ENCODE results near the gene SEH1L. TPM values are rescaled to one million over a fixed set of nuclear protein-coding genes. Genes with fewer than 3 reads are reported as not detected.

The SEH1L gene
- total RNA-seq, 1 donor from 2014 or later: 48.6 TPM

DNA sequence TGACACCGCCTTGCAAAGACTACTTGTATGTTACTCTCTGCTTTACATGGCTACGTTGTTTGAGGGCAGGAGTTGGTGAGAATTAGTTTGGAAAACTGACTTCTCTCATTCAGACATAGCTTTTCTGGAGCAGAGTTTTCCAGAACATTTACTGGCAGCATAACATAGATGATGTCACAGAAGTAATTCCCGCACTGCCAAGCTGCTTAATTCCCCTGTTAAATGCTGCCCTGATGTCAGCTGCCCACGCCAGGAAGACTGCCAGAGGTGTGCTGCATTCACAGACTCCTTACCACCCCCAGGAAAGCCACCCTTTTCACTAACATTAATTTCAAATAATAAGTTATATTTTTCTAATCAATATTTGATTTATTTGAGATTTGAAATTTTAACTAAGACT lies 39.1 kb upstream of the SEH1L start:
- Histone ChIP-seq H3K9me3 (ENCODE audit: low read depth) (no peaks in the 10 kb centered on the region), H4K20me1 (ENCODE audit: low read depth) (no peaks in the 10 kb centered on the region), H3K27me3 (peaks cover 23% of the 10 kb centered on the region), H3K9ac (no peak overlapping the region), H3K4me1 (peaks cover 11% of the 10 kb centered on the region), H2AFZ (replicated peaks) (no peak overlapping the region), H3K4me3 (no peak overlapping the region), H3K27ac (no peak overlapping the region), H3K79me2 (ENCODE audit: low read depth) (no peaks in the 10 kb centered on the region), H3K4me2 (no peak overlapping the region), H3F3A (ENCODE audit: low read depth) (no peaks in the 10 kb centered on the region), H3K36me3 (no peaks in the 10 kb centered on the region)
- Mint-ChIP-seq H3K4me3 (no peak overlapping the region), H3K27me3 (ENCODE audit: insufficient read depth, low read depth) (peaks cover 4% of the 10 kb centered on the region), H3K36me3 (peaks cover 2% of the 10 kb centered on the region), H3K27ac (no peak overlapping the region), H3K9me3 (peaks cover 4% of the 10 kb centered on the region), H3K4me1 (no peaks in the 10 kb centered on the region)
- DNase-seq (ENCODE audit: low spot score): no peak
- no peak for TF ChIP-seq EZH2 (IDR thresholded peaks at IDR 0.05)
- TF ChIP-seq, protein P1, sequence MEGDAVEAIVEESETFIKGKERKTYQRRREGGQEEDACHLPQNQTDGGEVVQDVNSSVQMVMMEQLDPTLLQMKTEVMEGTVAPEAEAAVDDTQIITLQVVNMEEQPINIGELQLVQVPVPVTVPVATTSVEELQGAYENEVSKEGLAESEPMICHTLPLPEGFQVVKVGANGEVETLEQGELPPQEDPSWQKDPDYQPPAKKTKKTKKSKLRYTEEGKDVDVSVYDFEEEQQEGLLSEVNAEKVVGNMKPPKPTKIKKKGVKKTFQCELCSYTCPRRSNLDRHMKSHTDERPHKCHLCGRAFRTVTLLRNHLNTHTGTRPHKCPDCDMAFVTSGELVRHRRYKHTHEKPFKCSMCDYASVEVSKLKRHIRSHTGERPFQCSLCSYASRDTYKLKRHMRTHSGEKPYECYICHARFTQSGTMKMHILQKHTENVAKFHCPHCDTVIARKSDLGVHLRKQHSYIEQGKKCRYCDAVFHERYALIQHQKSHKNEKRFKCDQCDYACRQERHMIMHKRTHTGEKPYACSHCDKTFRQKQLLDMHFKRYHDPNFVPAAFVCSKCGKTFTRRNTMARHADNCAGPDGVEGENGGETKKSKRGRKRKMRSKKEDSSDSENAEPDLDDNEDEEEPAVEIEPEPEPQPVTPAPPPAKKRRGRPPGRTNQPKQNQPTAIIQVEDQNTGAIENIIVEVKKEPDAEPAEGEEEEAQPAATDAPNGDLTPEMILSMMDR (IDR thresholded peaks at IDR 0.05): no peak
- no peak for TF ChIP-seq EZH2phosphoT487 (IDR thresholded peaks at IDR 0.05)

DNA sequence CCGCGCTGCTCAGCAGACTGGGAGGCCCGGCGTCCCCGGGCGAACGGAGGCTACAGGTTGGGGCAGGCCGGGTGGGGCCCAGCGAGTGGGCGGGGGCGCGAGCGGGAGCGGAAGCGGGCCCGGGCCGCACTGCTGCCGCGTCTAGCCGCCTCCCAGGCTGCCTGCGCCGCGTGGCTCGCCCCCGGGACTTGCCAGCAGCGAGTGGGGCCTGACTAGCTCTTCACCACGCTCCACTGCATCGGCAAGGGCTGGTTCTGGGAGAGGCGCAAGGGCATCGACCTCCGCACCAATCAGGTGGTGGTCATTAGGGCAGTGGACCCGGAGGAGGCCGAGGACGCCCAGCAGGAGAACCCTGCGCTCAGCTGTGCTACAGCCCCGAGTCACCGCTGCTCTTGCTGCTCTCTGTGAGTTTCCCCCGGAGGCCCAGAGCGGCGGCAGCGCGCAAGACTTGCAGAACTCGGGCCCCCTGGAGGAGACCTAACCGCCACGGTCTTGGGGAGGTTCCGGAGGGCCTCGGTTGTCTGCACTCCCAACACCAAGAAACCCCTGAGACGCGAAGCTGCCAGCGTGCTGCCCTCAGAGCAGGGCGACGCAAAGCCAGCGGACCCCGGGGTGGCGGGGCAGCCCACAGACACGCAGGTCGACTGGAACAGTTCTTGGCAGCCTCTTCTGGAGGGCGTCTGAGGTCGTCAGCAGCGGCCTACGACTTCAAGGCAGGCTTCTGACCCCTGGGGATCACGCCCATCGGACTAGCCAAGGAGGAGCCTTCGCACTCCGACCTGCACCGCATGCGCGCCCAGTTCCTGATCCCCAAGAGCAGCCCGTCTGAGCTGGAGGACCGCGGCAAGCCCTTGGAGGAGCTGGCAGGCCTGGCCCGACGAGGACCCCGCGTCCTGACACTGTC lies 36.5 kb upstream of the SEH1L start:
- H4K20me1 ChIP-seq (ENCODE audit: low read depth): no peaks in the 10 kb centered on the region
- H3K9me3 ChIP-seq (ENCODE audit: low read depth): no peaks in the 10 kb centered on the region
- H3K4me3 ChIP-seq: no peak overlapping the region
- no peak overlapping the region for H3K27ac ChIP-seq
- Mint-ChIP-seq H3K36me3 (peaks cover 2% of the 10 kb centered on the region), H3K9me3 (peaks cover 6% of the 10 kb centered on the region), H3K4me3 (no peak overlapping the region), H3K4me1 (no peaks in the 10 kb centered on the region), H3K27ac (no peak overlapping the region), H3K27me3 (ENCODE audit: insufficient read depth, low read depth) (peaks cover 4% of the 10 kb centered on the region)
- TF ChIP-seq EZH2 (IDR thresholded peaks at IDR 0.05) (no peak), EZH2phosphoT487 (IDR thresholded peaks at IDR 0.05) (no peak)
- TF ChIP-seq, protein P1 (IDR thresholded peaks at IDR 0.05): no peak
- H3K36me3 ChIP-seq: no peaks in the 10 kb centered on the region
- H3K9ac ChIP-seq: no peak overlapping the region
- H3K4me2 ChIP-seq: no peak overlapping the region
- H2AFZ ChIP-seq (replicated peaks): no peak overlapping the region
- no peak for DNase-seq (ENCODE audit: low spot score)
- H3K27me3 ChIP-seq: peaks cover 23% of the 10 kb centered on the region
- peaks cover 11% of the 10 kb centered on the region for H3K4me1 ChIP-seq
- H3K79me2 ChIP-seq (ENCODE audit: low read depth): no peaks in the 10 kb centered on the region
- H3F3A ChIP-seq (ENCODE audit: low read depth): no peaks in the 10 kb centered on the region

DNA sequence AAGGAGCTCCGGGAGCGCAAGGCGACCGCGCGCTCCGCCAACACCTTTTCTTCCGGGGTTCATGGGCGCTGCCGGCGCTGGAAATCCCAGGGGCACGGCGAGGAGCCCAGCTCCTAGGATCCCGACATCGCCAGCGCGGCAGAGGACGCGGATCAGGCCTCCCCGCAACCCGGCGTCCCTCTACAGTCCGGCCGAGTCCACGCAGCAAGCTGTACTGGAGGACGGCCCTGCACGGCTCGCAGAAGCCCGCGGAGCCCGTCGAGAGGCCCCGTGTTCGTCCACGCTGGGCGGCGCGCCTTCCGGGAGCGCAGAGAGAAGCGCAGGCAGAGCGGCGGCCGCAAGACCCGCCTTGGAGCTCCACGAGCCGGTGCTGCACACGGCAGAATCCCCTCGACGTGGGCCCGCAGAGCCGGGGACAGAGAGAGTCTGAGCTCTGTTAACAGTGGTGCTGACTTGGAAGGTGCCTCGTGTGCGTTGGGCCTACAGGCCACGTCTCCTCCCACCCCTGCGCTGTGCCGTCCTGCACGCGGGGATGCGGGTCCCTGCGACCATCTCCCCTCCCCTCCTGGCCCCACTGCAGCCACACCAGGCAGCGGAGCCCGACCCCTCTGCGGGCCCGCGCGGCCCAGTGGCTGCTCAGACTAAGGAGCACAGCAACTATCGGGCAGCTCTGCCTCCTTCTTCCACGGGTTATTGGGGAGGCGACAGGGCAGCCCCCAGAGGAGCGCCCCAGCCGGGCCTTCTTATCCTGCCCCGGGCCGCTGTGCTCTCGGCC lies 35.7 kb upstream of the SEH1L start:
- H3K4me3 ChIP-seq: no peak overlapping the region
- Mint-ChIP-seq H3K9me3 (peaks cover 6% of the 10 kb centered on the region), H3K4me3 (no peak overlapping the region)

More for the DNA sequence above, 35.7 kb upstream of the SEH1L start:
- Histone ChIP-seq H3K27ac (no peak overlapping the region), H3K79me2 (ENCODE audit: low read depth) (no peaks in the 10 kb centered on the region), H3F3A (ENCODE audit: low read depth) (no peaks in the 10 kb centered on the region), H4K20me1 (ENCODE audit: low read depth) (no peaks in the 10 kb centered on the region), H3K4me1 (peaks cover 10% of the 10 kb centered on the region), H3K9ac (no peak overlapping the region), H3K9me3 (ENCODE audit: low read depth) (no peaks in the 10 kb centered on the region), H3K4me2 (no peak overlapping the region), H3K36me3 (no peaks in the 10 kb centered on the region), H3K27me3 (peaks cover 23% of the 10 kb centered on the region), H2AFZ (replicated peaks) (no peak overlapping the region)
- no peak for TF ChIP-seq EZH2 (IDR thresholded peaks at IDR 0.05)
- TF ChIP-seq, protein P1 (IDR thresholded peaks at IDR 0.05): no peak
- no peak for TF ChIP-seq EZH2phosphoT487 (IDR thresholded peaks at IDR 0.05)
- H3K36me3 Mint-ChIP-seq: peaks cover 2% of the 10 kb centered on the region
- H3K4me1 Mint-ChIP-seq: no peaks in the 10 kb centered on the region
- no peak for DNase-seq (ENCODE audit: low spot score)
- peaks cover 3% of the 10 kb centered on the region for H3K27me3 Mint-ChIP-seq (ENCODE audit: insufficient read depth, low read depth)
- H3K27ac Mint-ChIP-seq: no peak overlapping the region
